H9 (cell line): ENCODE results near the gene ACOXL. TPM values are rescaled to one million over a fixed set of nuclear protein-coding genes. Genes with fewer than 3 reads are reported as not detected.

Experiments used
- DNase-seq: peaks from one replicate; pipeline ENCODE4 v3.0.0-alpha.2; 2017
- H2AFZ ChIP-seq: one replicate; pipeline ENCODE4 v1.6.1; 2013; ENCODE audit warnings: mild to moderate bottlenecking, low read length, control low read depth, moderate library complexity
- H2AK5ac ChIP-seq: 2 replicates; pipeline ENCODE4 v1.6.1; 2013; ENCODE audit warnings: low read length, control low read depth, mixed read lengths; ENCODE audit not compliant: insufficient read length
- H2BK120ac ChIP-seq: one replicate; pipeline ENCODE4 v1.6.1; 2013; ENCODE audit warnings: low read depth, mild to moderate bottlenecking, low read length, control low read depth, inconsistent platforms; ENCODE audit not compliant: poor library complexity, severe bottlenecking
- H2BK12ac ChIP-seq: 2 replicates; pipeline ENCODE4 v1.6.1; 2013; ENCODE audit warnings: low read length, control low read depth, mixed read lengths, low read depth; ENCODE audit not compliant: insufficient read length
- H2BK15ac ChIP-seq: 2 replicates; pipeline ENCODE4 v1.6.1; 2013; ENCODE audit warnings: low read depth, low read length, control low read depth
- H2BK20ac ChIP-seq: one replicate; pipeline ENCODE4 v1.6.1; 2013; ENCODE audit warnings: low read depth, mild to moderate bottlenecking, low read length, control low read depth, inconsistent platforms; ENCODE audit not compliant: poor library complexity, severe bottlenecking
- H2BK5ac ChIP-seq: 2 replicates; pipeline ENCODE4 v1.6.1; 2013; ENCODE audit warnings: low read length, control low read depth, mixed read lengths; ENCODE audit not compliant: insufficient read length
- H3K14ac ChIP-seq: 2 replicates; pipeline ENCODE4 v1.6.1; 2013; ENCODE audit warnings: low read length, control low read depth; ENCODE audit not compliant: insufficient read depth
- H3K18ac ChIP-seq: 2 replicates; pipeline ENCODE4 v1.6.1; 2013; ENCODE audit warnings: low read depth, mild to moderate bottlenecking, mixed read lengths, low read length, control low read depth; ENCODE audit not compliant: insufficient read length
- H3K23ac ChIP-seq: 2 replicates; pipeline ENCODE4 v1.6.1; 2013; ENCODE audit warnings: low read length, control low read depth, mixed read lengths, low read depth; ENCODE audit not compliant: insufficient read length
- H3K23me2 ChIP-seq: 2 replicates; pipeline ENCODE4 v1.6.1; 2013; ENCODE audit warnings: low read depth, mild to moderate bottlenecking, mixed read lengths, low read length, control low read depth; ENCODE audit not compliant: insufficient read length, poor library complexity, severe bottlenecking
- H3K27ac ChIP-seq: 2 replicates; pipeline ENCODE4 v1.5.1; 2013; ENCODE audit warnings: low read length, control low read depth, mixed read lengths, low read depth; ENCODE audit not compliant: insufficient read length
- H3K27me3 ChIP-seq: 2 replicates; pipeline ENCODE4 v1.6.1; 2013; ENCODE audit warnings: low read length, control low read depth, inconsistent platforms; ENCODE audit not compliant: insufficient read depth
- H3K4ac ChIP-seq: 2 replicates; pipeline ENCODE4 v1.6.1; 2013; ENCODE audit warnings: low read depth, mild to moderate bottlenecking, control low read depth, inconsistent platforms, low read length, moderate library complexity
- H3K4me1 ChIP-seq: 2 replicates; pipeline ENCODE4 v1.6.1; 2013; ENCODE audit warnings: low read length, control low read depth, inconsistent platforms; ENCODE audit not compliant: insufficient read depth
- H3K4me2 ChIP-seq: 2 replicates; pipeline ENCODE4 v1.6.1; 2013; ENCODE audit warnings: low read length, control low read depth, mixed read lengths; ENCODE audit not compliant: insufficient read length, insufficient read depth
- H3K56ac ChIP-seq: 2 replicates; pipeline ENCODE4 v1.6.1; 2013; ENCODE audit warnings: low read depth, mild to moderate bottlenecking, mixed read lengths, low read length, control low read depth; ENCODE audit not compliant: insufficient read length
- H3K79me1 ChIP-seq: 2 replicates; pipeline ENCODE4 v1.6.1; 2013; ENCODE audit warnings: low read depth, mild to moderate bottlenecking, moderate library complexity, low read length, control low read depth, inconsistent platforms; ENCODE audit not compliant: insufficient read depth, poor library complexity, severe bottlenecking
- H3K79me2 ChIP-seq: 2 replicates; pipeline ENCODE4 v1.6.1; 2013; ENCODE audit warnings: low read length, control low read depth, inconsistent platforms; ENCODE audit not compliant: insufficient read depth
- H3K9ac ChIP-seq: 2 replicates; pipeline ENCODE4 v1.6.1; 2013; ENCODE audit warnings: low read length, control low read depth, mixed read lengths; ENCODE audit not compliant: insufficient read length; ENCODE audit errors: extremely low read depth
- H3K9me3 ChIP-seq: one replicate; pipeline ENCODE4 v1.6.1; 2013; ENCODE audit warnings: low read depth, low read length, inconsistent platforms; ENCODE audit not compliant: control insufficient read depth
- H3T11ph ChIP-seq: one replicate; pipeline ENCODE4 v1.6.1; 2013; ENCODE audit warnings: mild to moderate bottlenecking, low read length, control low read depth, inconsistent platforms
- H4K20me1 ChIP-seq: one replicate; pipeline ENCODE4 v1.6.1; 2013; ENCODE audit not compliant: control insufficient read depth, insufficient read length, insufficient read depth
- H4K5ac ChIP-seq: 2 replicates; pipeline ENCODE4 v1.6.1; 2013; ENCODE audit warnings: low read depth, mild to moderate bottlenecking, mixed read lengths, low read length, control low read depth; ENCODE audit not compliant: insufficient read length
- H4K8ac ChIP-seq: replicated peaks from 2 replicates; pipeline ENCODE4 v1.6.1; 2013; ENCODE audit warnings: low read length, control low read depth, mixed read lengths, low read depth; ENCODE audit not compliant: insufficient read length
- H4K91ac ChIP-seq: 2 replicates; pipeline ENCODE4 v1.6.1; 2013; ENCODE audit warnings: low read depth, mild to moderate bottlenecking, moderate library complexity, mixed read lengths, low read length, control low read depth; ENCODE audit not compliant: insufficient read length
- H3K27ac Mint-ChIP-seq, 3 experiments: 2 replicates in 2 of 3; 3 replicates in 1 of 3; pipeline ENCODE4 v1.8.0; 2020 to 2021; ENCODE audit warnings: mixed read lengths in 3 of 3, mild to moderate bottlenecking in 1 of 3, moderate library complexity in 1 of 3
- H3K27me3 Mint-ChIP-seq: 2 replicates; pipeline ENCODE4 v1.8.0; 2021; ENCODE audit warnings: low read depth, mild to moderate bottlenecking, moderate library complexity, mixed read lengths
- H3K36me3 Mint-ChIP-seq, 3 experiments: 2 replicates in 2 of 3; 3 replicates in 1 of 3; pipeline ENCODE4 v1.8.0; 2020 to 2021; ENCODE audit warnings: low read depth in 3 of 3, mixed read lengths in 3 of 3; ENCODE audit not compliant: insufficient read depth in 1 of 3
- H3K4me1 Mint-ChIP-seq, 2 experiments: 2 replicates each; pipeline ENCODE4 v1.8.0; 2020; ENCODE audit warnings: mixed read lengths in 2 of 2
- H3K4me3 Mint-ChIP-seq, 2 experiments: 2 replicates in 1 of 2; 3 replicates in 1 of 2; pipeline ENCODE4 v1.8.0; 2020 to 2021; ENCODE audit warnings: mild to moderate bottlenecking in 2 of 2, mixed read lengths in 2 of 2, moderate library complexity in 1 of 2
- H3K9me3 Mint-ChIP-seq, 2 experiments: 2 replicates in 1 of 2; 3 replicates in 1 of 2; pipeline ENCODE4 v1.8.0; 2020; ENCODE audit warnings: mild to moderate bottlenecking in 2 of 2, mixed read lengths in 2 of 2, moderate library complexity in 1 of 2
- whole genome bisulfite sequencing: extraction: QIAGEN DNeasy Blood & Tissue Kit; methylation state at CpG from one replicate; pipeline ENCODE4 v1.1.7; 2013; ENCODE audit warnings: missing lambda C conversion rate, low lambda C conversion rate, mixed read lengths; ENCODE audit not compliant: insufficient read length; ENCODE audit errors: extremely low coverage; 5-methylcytosine and 5-hydroxymethylcytosine counted together
- total RNA-seq: library from RNA; stranded (reverse); gene quantifications from 2 replicates; pipeline ENCODE4 v1.2.1, GENCODE V29; 2021
- TF ChIP-seq, protein P1 (sequence below): fragments of 200-600 bp; sonication (generic); conservative IDR thresholded peaks from 3 replicates; pipeline ENCODE4 v1.8.0; 2021; ENCODE audit warnings: antibody characterized with exemption, mild to moderate bottlenecking

Gene ACOXL
- total RNA-seq, 1 experiment from 2014 or later: 37.6 TPM

DNA sequence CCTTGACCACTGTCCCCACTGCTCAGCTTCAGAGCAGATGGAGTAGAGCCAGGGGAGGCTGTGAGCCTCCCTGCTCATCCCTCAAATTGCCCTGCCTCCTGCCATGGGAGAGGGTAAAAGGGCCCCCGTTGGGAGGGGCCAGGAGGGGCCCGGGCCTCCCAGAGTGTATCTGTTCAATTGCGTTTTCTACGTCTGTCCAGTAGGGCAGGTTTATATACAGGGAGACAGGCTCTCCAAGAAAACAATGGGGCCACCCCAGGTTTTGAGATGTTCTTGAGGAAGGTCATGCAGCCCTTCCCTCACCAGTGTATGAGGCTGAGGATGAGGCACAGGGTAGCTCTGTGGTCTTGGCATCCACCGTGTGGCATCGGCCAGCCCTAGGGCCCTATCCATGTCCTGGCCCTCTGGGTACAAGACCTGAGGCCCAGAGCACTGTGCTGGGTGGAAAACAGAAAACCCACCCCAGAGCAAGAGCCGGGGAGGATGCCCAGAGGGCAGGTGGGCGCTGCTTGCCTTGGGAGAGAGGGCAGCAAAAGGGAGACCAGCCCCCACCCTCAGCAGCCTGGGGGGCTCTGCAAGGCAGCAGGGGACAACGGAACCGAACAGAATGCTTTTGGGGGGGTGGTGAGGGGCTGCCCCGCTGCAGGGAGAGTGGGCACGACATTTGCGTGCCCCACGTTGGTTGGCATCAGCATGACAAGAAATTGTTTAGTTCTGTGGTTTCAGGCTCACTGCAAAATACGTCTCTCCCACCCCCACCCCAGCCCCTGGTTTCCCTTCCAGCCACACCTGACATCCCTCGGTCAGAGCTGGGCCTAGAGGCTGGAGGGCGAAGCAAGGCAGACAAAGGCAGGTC, 141.5 kb downstream of the ACOXL start:
- Histone ChIP-seq H3K18ac (no peak overlapping the region), H4K8ac (no peak overlapping the region), H3K79me1 (no peaks in the 10 kb centered on the region), H3K27me3 (no peaks in the 10 kb centered on the region), H3T11ph (no peak overlapping the region), H3K4me2 (no peak overlapping the region), H4K5ac (no peak overlapping the region), H3K9me3 (no peaks in the 10 kb centered on the region), H3K14ac (no peak overlapping the region; the same call in 1 of the 2 replicates), H2BK15ac (no peak overlapping the region), H2AFZ (no peak overlapping the region), H3K23ac (no peak overlapping the region), H4K91ac (no peak overlapping the region), H2BK20ac (no peak overlapping the region), H2BK5ac (no peak overlapping the region), H3K4me1 (peaks cover 4% of the 10 kb centered on the region; the same call in 1 of the 2 replicates), H3K27ac (no peak overlapping the region), H3K56ac (no peak overlapping the region), H3K23me2 (no peaks in the 10 kb centered on the region), H2AK5ac (no peak overlapping the region), H3K9ac (no peak overlapping the region), H2BK12ac (no peak overlapping the region), H2BK120ac (no peak overlapping the region), H3K4ac (no peak overlapping the region), H4K20me1 (no peaks in the 10 kb centered on the region), H3K79me2 (no peaks in the 10 kb centered on the region)
- no peak overlapping the region for H3K4me3 Mint-ChIP-seq
- TF ChIP-seq, protein P1, sequence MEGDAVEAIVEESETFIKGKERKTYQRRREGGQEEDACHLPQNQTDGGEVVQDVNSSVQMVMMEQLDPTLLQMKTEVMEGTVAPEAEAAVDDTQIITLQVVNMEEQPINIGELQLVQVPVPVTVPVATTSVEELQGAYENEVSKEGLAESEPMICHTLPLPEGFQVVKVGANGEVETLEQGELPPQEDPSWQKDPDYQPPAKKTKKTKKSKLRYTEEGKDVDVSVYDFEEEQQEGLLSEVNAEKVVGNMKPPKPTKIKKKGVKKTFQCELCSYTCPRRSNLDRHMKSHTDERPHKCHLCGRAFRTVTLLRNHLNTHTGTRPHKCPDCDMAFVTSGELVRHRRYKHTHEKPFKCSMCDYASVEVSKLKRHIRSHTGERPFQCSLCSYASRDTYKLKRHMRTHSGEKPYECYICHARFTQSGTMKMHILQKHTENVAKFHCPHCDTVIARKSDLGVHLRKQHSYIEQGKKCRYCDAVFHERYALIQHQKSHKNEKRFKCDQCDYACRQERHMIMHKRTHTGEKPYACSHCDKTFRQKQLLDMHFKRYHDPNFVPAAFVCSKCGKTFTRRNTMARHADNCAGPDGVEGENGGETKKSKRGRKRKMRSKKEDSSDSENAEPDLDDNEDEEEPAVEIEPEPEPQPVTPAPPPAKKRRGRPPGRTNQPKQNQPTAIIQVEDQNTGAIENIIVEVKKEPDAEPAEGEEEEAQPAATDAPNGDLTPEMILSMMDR: no peak
- no peak for DNase-seq
- no CpG with 5 or more reads among the region's 17 CpGs for WGBS
- no peaks in the 10 kb centered on the region; the same call in 1 of the 2 replicates for H3K27me3 Mint-ChIP-seq
- H3K27ac Mint-ChIP-seq: peak overlapping the region in 1 of 3 experiments; percentile 44; a peak in 1 of 7 replicates
- no peaks in the 10 kb centered on the region for H3K9me3 Mint-ChIP-seq
- peaks cover 28 to 36% of the 10 kb centered on the region in 2 experiments for H3K4me1 Mint-ChIP-seq
- H3K36me3 Mint-ChIP-seq: peaks cover 6 to 26% (median 20%) of the 10 kb centered on the region in 3 experiments; a peak in 5 of 7 replicates
